Brain pericyte (primary cell): ENCODE data around the gene SCARB2.

Experiments used
- DNase-seq: peaks from one replicate; pipeline ENCODE4 v3.0.0-alpha.2; 2012; ENCODE audit warnings: low read depth, low spot score

SCARB2 gene

GRCh38 chr4:76232681-76233080, 19.1 kb upstream of the SCARB2 start:
- DNase-seq: no peak

- DNase-seq: no peak
These were observed 12.8 kb upstream of the SCARB2 start for GRCh38 chr4:76226418-76226817.

- DNase-seq: no peak
These were observed 10.5 kb upstream of the SCARB2 start for GRCh38 chr4:76224171-76224570.

DNA sequence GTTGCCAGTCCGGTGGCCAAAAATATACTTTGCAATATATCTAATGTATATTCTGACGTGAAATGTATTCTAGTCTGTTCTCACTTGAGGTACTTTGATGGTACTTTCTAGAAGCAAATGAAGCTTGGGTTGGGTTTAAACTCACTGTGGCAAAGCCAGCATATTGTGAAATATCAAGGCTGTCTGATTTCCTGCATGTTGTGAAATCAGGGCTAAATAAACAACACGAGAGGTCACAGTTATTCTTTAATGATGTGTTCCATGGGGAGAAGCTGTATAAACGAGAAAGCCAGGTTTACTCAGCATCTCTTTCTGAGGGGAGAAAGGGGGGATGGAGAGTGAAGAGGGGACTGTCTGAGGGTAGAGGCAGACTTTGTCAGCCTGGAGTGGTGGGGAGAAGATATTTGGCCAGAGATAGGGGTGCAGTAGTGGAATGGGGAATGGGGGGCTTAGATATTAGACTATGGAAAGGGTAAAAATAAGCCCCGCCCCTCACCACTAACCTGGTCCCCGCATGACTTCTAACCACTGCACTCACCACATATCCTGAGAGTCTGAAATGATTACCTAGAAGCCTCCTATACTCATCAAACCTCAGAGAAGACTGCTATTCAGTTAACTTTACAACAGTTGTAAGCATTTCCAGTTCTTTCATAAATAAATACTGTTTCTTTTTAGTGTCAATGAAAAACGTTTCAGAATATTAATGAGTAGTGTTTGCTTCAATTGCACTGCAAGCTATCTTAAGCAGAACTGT, 5.9 kb upstream of the SCARB2 start:
- no peak for DNase-seq

DNA sequence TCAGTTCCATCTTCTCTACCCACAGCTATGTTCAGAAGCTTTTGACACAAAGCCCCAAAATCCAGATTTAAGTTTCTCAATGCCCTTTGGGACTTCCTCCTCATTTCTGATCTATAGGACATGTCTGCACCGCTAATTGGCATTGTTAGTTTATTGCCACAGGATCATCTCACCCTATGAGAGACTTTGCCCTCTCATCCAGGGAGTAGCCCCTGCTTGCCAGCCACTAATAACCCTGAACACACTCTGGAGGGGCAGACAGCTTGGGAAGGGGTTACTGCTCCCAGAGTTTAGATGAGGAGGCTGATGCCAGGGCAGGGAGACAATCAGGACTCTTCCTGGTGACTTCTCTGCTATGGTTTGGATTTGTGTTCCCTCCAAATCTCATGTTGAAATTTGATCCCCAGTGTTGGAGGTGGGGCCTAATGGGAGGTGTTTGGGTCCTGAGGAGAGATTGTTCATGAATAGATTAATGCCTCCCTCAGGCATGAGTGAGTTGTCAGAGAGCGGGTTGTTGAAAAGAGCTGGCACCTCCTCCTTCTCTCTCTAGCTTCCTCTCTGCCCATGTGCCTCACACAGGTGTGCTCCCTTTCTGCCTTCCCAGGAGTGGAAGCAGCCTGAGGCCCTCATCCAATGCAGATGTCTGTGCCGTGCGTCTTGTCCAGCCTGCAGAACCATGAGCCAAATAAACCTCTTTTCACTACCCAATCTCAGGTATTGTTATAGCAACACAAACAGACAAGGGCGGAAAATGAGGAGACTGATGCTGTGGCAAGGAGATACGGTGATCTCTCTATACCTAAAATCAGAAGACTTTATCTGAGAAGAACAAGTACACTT, 3.6 kb upstream of the SCARB2 start:
- no peak for DNase-seq

- no peak for DNase-seq
These were observed 2.9 kb upstream of the SCARB2 start for GRCh38 chr4:76216524-76216923.

- no peak for DNase-seq
These were observed 1.5 kb upstream of the SCARB2 start for GRCh38 chr4:76215077-76215476.

- DNase-seq: no peak
These were observed 602 bp upstream of the SCARB2 start for GRCh38 chr4:76214177-76214675.

GRCh38 chr4:76212851-76213414, 691 bp downstream of the SCARB2 start:
- DNase-seq: no peak

DNA sequence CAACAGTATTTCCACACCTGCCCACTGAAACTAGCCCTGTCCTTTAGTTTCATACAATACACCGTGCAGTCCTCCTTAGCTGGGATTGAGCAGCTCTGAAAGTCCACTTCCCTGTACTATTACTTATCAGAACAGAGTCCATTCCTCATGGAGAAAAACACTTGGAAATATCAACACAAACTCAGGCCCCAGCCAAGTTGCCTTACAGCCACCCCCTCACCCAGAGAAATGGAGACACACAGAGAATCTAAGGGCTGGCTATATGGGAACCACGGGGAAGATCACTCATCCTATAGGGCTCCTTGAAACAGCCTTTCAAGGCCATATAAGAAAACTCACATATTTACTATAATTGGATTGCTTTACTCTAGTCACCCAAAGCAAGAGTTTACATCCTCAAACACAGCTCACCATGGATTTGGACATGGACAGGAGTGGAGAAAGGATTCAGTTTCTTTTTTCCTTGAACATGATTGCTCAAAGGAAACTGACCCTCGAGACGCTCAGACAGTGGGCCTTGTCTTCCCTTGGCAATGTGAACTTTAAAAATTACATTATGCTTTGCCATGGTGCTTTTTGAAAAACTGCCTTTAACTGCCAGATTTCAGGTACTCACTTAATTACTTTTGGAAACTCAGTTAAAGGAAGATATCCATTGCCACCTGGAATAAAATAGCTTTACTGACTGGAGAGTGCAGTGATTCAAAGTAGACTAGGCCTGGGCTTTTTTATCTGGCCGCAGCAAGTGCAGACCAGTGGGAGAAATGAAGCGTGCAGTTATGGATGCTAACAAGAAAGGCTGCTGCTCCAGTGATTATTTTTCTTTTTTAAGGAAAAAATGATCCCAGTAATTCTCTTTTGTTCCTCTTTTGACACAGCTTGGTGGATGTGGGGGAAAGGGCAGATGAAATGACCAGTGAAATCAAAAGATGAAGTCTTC, 1.6 kb downstream of the SCARB2 start:
- DNase-seq: no peak

DNA sequence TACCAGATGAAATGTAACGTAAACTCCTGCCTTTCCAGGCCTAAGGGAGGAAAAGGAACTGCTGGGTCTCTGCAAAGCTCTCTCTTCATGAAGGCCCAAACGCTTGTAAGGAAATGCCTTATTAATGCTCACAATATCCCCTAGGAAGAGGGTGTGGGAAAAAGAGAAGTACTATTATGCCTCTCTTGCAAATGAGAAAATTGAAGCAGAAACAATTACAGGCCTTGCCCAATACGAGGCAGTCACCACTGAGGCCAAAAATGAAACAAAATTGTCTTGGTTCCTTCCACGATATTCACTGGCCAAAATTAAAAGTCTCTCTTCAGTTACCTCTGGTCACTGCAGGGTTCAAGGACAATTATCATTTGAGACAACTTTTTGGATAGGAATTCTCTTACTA, 3.2 kb downstream of the SCARB2 start:
- DNase-seq: no peak

GRCh38 chr4:76209881-76210280, 3.7 kb downstream of the SCARB2 start:
- no peak for DNase-seq

DNA sequence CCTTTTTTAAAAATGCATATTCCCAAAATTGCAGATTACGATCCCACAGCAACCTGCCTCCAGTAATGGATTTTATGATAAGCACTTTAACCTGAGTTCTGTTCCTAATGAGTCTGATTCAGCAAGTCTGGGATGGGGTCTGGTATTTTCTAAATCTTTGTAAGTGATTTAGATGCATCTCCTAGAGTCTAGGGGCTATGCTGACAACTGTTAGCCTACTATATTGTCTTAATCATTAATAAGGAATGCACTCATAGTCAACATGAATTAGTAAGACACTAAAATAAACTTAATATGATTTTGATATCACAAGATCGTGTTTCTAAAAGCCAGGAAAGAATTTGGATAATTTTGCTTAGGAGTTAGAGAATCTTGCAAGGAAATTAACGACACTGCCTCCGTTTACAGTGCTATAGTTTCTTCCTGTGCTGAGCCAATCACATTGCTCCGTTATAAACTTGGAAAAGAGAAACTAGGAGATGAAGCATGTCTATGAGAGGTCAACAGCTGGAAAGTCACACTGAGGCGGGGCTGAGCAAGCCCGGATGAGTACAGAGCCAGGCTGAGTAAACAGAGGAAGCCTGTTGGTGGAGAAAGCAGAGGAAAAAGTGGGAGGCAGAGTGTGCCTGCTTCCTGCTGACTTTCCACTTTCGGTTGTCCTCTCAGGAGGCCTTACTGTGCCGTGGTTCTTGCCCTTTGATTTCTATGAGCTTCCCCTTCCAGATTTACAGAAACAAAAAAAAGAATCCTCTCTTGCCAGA, 5.4 kb downstream of the SCARB2 start:
- peak; percentile 74 for DNase-seq

DNA sequence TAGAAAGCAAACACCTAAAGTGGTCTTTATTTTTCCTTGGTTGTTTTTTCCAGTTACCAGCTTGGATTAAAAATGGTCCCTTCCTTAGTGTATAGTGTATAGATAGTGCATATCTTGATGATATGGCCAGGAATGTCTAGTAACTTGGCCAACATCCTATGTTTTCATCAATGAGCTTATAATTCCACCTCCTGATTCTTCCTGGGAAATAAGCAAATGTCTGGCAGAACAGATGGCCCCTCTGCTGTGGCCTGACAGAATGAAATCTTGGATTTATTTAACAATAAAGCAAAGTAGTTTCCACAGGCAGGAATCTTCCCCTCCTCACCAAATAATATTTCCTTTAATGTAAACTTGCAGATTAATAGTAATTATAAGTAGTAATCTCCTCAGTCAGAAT, 6.1 kb downstream of the SCARB2 start:
- DNase-seq: no peak

- DNase-seq: no peak
These were observed 7.2 kb downstream of the SCARB2 start for GRCh38 chr4:76206222-76206942.

GRCh38 chr4:76205476-76205875, 8.1 kb downstream of the SCARB2 start:
- DNase-seq: no peak

GRCh38 chr4:76204936-76205335, 8.7 kb downstream of the SCARB2 start:
- DNase-seq: no peak

- no peak for DNase-seq
These were observed 10.1 kb downstream of the SCARB2 start for GRCh38 chr4:76203541-76203940.

GRCh38 chr4:76201276-76201675, 12.3 kb downstream of the SCARB2 start:
- DNase-seq: no peak

DNA sequence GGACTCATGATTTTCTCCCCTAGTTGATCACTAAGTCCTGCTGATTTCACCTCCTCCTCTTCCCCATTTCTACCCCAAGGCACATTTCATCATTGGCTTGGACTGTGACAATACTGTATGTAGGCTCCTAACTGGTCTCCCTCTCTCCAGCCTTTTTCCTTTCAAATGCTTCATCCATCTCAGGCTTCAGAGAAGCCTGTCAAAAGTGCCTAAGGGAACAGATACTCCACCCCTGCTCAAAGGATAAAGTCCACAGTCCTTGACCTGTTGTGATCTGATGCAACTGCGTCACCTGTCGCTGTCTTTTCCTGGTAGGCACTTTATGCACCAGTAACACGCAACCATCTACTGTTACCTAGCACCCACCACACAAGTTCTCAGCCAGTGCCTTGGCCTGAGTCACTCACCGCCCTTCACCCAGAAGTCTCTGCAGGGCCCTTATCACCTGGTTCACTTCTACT, 12.8 kb downstream of the SCARB2 start:
- DNase-seq: no peak
